Muscle layer of colon (tissue), 2 donors: ENCODE results near the gene ADAP1.

Source experiments
- H3K27ac ChIP-seq: one replicate; pipeline ENCODE4 v1.7.0; 2013; ENCODE audit warnings: low read depth, mild to moderate bottlenecking, low read length, moderate library complexity
- H3K27me3 ChIP-seq, 2 donors: one replicate each; pipeline ENCODE4 v1.7.0; 2013; ENCODE audit warnings: low read length in 2 of 2, mild to moderate bottlenecking in 2 of 2; ENCODE audit not compliant: insufficient read depth in 2 of 2, control insufficient read depth in 1 of 2
- H3K36me3 ChIP-seq: one replicate; pipeline ENCODE4 v1.7.0; 2013; ENCODE audit warnings: mild to moderate bottlenecking, low read length; ENCODE audit not compliant: insufficient read depth
- H3K4me1 ChIP-seq: one replicate; pipeline ENCODE4 v1.7.0; 2013; ENCODE audit warnings: mild to moderate bottlenecking, low read length; ENCODE audit not compliant: insufficient read depth
- H3K4me3 ChIP-seq, 2 donors: one replicate each; pipeline ENCODE4 v1.7.0; 2013; ENCODE audit warnings: low read length in 2 of 2, low read depth in 1 of 2, mild to moderate bottlenecking in 1 of 2, moderate library complexity in 1 of 2
- H3K9ac ChIP-seq: one replicate; pipeline ENCODE4 v1.7.0; 2013; ENCODE audit warnings: low read length
- H3K9me3 ChIP-seq: one replicate; pipeline ENCODE4 v1.7.0; 2013; ENCODE audit warnings: mild to moderate bottlenecking, low read length
- donor health status: abdominal sarcoma.
- donor health status: Adenocarcinoma of cecum.

Gene ADAP1

GRCh38 chr7:856444-857095 lies 97.9 kb downstream of the ADAP1 start:
- Histone ChIP-seq H3K9ac (no peak overlapping the region), H3K4me1 (no peaks in the 10 kb centered on the region), H3K4me3 (no peak overlapping the region), H3K36me3 (peaks cover 95% of the 10 kb centered on the region), H3K9me3 (no peaks in the 10 kb centered on the region), H3K27ac (no peak overlapping the region), H3K27me3 (no peaks in the 10 kb centered on the region)

DNA sequence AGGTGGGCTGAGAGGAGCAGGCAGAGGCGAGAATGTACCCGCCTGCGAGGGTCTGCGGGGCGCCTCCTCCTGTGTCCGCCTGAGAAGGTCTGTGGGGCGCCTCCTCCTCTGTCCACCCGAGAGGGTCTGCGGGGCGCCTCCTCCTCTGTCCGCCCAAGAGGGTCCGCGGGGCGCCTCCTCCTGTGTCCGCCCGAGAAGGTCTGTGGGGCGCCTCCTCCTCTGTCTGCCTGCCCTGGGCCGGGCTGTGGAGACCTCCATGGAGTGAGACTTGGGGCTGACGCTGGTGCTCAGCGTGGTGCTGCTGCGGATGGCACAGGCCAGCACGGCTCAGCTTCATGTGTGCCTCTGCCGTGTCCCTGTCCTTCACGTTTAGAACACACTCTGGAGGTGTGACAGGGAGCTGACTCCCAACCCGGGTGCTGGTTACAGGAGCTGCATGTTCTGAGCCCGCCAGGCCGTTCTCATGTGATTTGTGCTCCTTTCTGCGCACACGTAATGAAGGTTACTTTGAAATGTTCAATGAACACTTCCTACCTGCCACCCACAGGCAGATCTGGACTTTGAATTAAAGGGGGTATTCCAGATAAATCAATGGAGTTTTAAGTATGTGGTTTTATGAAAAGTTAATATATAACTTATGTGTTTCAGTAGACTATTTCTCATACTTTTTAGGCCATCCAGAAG lies 98.7 kb downstream of the ADAP1 start:
- no peak overlapping the region for H3K27ac ChIP-seq

GRCh38 chr7:854118-854775 lies 100.2 kb downstream of the ADAP1 start:
- Histone ChIP-seq H3K9me3 (no peaks in the 10 kb centered on the region), H3K4me3 (no peak overlapping the region), H3K36me3 (peaks cover 89% of the 10 kb centered on the region), H3K4me1 (no peaks in the 10 kb centered on the region), H3K27ac (no peak overlapping the region), H3K9ac (no peak overlapping the region), H3K27me3 (no peaks in the 10 kb centered on the region)

More for the DNA sequence above, 98.7 kb downstream of the ADAP1 start:
- H3K4me1 ChIP-seq, result no peaks in the 10 kb centered on the region
- no peaks in the 10 kb centered on the region for H3K9me3 ChIP-seq
- H3K36me3 ChIP-seq, result peaks cover 95% of the 10 kb centered on the region
- H3K4me3 ChIP-seq, result no peak overlapping the region
- no peak overlapping the region for H3K9ac ChIP-seq
- no peaks in the 10 kb centered on the region for H3K27me3 ChIP-seq

DNA sequence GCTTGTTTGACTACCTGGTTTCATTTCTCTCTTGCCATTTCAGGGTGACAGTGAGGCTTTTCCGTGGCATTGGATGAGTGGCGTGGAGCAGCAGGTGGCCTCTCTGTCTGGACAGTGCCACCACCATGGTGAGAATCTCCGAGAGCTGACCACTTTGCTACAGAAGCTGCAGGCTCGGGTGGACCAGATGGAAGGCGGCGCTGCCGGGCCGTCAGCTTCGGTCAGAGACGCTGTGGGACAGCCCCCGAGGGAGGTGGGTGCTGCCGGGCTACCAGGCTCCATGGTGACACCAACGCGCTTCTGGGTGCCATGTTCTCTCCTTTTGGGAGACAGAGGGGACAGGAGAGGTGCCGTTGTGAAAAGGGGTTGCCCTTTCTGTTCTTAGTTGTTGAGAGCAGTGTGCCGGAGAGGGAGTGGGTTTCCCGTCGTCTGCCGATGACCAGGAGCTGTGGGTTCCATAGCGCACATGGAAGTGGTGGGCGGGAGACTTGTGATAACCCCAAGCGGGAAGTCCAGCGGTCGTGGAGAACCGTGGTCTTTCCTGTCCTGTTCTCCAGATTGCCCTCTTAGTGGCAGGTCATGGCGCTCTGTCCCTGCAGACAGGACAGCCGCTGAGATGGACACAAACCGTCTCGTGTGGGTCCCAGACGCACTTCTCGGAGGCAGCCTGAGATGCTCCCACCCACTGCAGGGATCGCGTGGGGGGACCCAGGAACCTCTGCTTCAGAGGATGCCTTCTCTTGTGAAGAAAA lies 100.9 kb downstream of the ADAP1 start:
- Histone ChIP-seq H3K9ac (no peak overlapping the region), H3K27ac (no peak overlapping the region), H3K27me3 (no peaks in the 10 kb centered on the region), H3K36me3 (peaks cover 83% of the 10 kb centered on the region), H3K4me3 (no peak overlapping the region), H3K4me1 (no peaks in the 10 kb centered on the region), H3K9me3 (no peaks in the 10 kb centered on the region)

GRCh38 chr7:851204-851603 lies 103.3 kb downstream of the ADAP1 start:
- no peak overlapping the region for H3K4me3 ChIP-seq
- H3K9me3 ChIP-seq, result no peaks in the 10 kb centered on the region
- no peak overlapping the region for H3K9ac ChIP-seq
- no peaks in the 10 kb centered on the region for H3K4me1 ChIP-seq
- no peaks in the 10 kb centered on the region for H3K27me3 ChIP-seq
- no peak overlapping the region for H3K27ac ChIP-seq
- peaks cover 62% of the 10 kb centered on the region for H3K36me3 ChIP-seq

GRCh38 chr7:849781-850180 lies 104.7 kb downstream of the ADAP1 start:
- Histone ChIP-seq H3K36me3 (peaks cover 60% of the 10 kb centered on the region), H3K9ac (no peak overlapping the region), H3K9me3 (no peaks in the 10 kb centered on the region), H3K27ac (no peak overlapping the region), H3K4me3 (no peak overlapping the region), H3K27me3 (no peaks in the 10 kb centered on the region), H3K4me1 (no peaks in the 10 kb centered on the region)

GRCh38 chr7:849145-849544 lies 105.3 kb downstream of the ADAP1 start:
- peaks cover 62% of the 10 kb centered on the region for H3K36me3 ChIP-seq
- no peak overlapping the region for H3K27ac ChIP-seq
- no peak overlapping the region for H3K9ac ChIP-seq
- H3K27me3 ChIP-seq, result no peaks in the 10 kb centered on the region
- no peaks in the 10 kb centered on the region for H3K4me1 ChIP-seq
- H3K4me3 ChIP-seq, result no peak overlapping the region
- H3K9me3 ChIP-seq, result no peaks in the 10 kb centered on the region
